HL-60 (cell line): ENCODE measurements around the gene LRMDA.

ENCODE experiments used
- DNase-seq, 2 experiments: peaks; one replicate each; pipeline ENCODE4 v3.0.0-alpha.2; 2010 to 2020; ENCODE audit warnings: low read depth in 1 of 2, low spot score in 1 of 2
- H3K27ac ChIP-seq: fragments of 250-450 bp; sonication (Bioruptor Pico); replicated peaks from 2 replicates; pipeline ENCODE4 v1.5.1; 2020; ENCODE audit warnings: mild to moderate bottlenecking, moderate library complexity
- H3K27me3 ChIP-seq: fragments of 250-450 bp; sonication (Bioruptor Pico); 2 replicates; pipeline ENCODE4 v1.5.1; 2021; ENCODE audit warnings: mild to moderate bottlenecking, moderate library complexity; ENCODE audit not compliant: insufficient read depth, poor library complexity, severe bottlenecking
- H3K4me3 ChIP-seq: replicated peaks from 2 replicates; pipeline ENCODE4 v1.5.1; 2011; ENCODE audit warnings: mild to moderate bottlenecking, control low read depth, low read length; ENCODE audit not compliant: insufficient read depth
- CTCF ChIP-seq: IDR thresholded peaks from one replicate; pipeline ENCODE4 v1.5.1; 2011; ENCODE audit warnings: low read length, control low read depth, inconsistent platforms; ENCODE audit not compliant: insufficient read depth
- GABPA ChIP-seq: IDR thresholded peaks from 2 replicates; pipeline ENCODE4 v1.6.1; 2012; ENCODE audit warnings: low read depth
- POLR2AphosphoS5 ChIP-seq: IDR thresholded peaks from 2 replicates; pipeline ENCODE4 v1.6.1; 2012; ENCODE audit warnings: low read depth
- SPI1 ChIP-seq: IDR thresholded peaks from 2 replicates; pipeline ENCODE4 v1.6.1; 2012; ENCODE audit warnings: low read depth, mild to moderate bottlenecking, borderline replicate concordance
- TF ChIP-seq, protein P1 (sequence below): IDR thresholded peaks from 2 replicates; pipeline ENCODE4 v1.6.1; 2012; ENCODE audit warnings: low read depth; ENCODE audit not compliant: insufficient replicate concordance

The LRMDA gene

GRCh38 chr10:76168437-76168836 is 737.0 kb downstream of the LRMDA start:
- TF ChIP-seq CTCF (no peak), SPI1 (no peak), POLR2AphosphoS5 (no peak), GABPA (no peak)
- TF ChIP-seq, protein P1, sequence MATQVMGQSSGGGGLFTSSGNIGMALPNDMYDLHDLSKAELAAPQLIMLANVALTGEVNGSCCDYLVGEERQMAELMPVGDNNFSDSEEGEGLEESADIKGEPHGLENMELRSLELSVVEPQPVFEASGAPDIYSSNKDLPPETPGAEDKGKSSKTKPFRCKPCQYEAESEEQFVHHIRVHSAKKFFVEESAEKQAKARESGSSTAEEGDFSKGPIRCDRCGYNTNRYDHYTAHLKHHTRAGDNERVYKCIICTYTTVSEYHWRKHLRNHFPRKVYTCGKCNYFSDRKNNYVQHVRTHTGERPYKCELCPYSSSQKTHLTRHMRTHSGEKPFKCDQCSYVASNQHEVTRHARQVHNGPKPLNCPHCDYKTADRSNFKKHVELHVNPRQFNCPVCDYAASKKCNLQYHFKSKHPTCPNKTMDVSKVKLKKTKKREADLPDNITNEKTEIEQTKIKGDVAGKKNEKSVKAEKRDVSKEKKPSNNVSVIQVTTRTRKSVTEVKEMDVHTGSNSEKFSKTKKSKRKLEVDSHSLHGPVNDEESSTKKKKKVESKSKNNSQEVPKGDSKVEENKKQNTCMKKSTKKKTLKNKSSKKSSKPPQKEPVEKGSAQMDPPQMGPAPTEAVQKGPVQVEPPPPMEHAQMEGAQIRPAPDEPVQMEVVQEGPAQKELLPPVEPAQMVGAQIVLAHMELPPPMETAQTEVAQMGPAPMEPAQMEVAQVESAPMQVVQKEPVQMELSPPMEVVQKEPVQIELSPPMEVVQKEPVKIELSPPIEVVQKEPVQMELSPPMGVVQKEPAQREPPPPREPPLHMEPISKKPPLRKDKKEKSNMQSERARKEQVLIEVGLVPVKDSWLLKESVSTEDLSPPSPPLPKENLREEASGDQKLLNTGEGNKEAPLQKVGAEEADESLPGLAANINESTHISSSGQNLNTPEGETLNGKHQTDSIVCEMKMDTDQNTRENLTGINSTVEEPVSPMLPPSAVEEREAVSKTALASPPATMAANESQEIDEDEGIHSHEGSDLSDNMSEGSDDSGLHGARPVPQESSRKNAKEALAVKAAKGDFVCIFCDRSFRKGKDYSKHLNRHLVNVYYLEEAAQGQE, result no peak
- H3K27me3 ChIP-seq, result no peaks in the 10 kb centered on the region
- H3K27ac ChIP-seq, result no peak overlapping the region
- H3K4me3 ChIP-seq, result no peak overlapping the region
- no peak for DNase-seq

DNA sequence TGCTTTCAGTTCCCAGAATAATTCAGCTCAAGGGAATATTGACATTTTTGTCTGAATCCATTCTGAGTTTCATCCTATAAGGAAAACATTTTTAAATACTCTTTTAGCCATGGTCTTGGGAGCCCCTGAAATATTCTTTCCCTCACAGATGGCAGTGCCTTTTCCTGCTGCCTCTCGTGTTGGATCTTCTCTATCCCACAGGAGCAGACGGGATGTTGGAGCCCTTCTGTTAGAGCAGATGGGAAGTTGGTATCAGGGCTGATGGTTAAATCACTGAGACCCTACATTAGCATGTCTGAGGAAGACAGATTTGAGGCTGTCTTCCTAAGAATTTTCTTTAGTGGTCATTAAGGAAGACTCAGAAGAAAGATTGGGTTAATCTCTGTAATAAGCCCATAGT is 737.8 kb downstream of the LRMDA start:
- H3K27me3 ChIP-seq, result no peaks in the 10 kb centered on the region
- no peak for DNase-seq
- no peak overlapping the region for H3K4me3 ChIP-seq
- TF ChIP-seq CTCF, result no peak
- TF ChIP-seq POLR2AphosphoS5, result no peak
- TF ChIP-seq, protein P1, result no peak
- no peak for TF ChIP-seq SPI1
- no peak overlapping the region for H3K27ac ChIP-seq

DNA sequence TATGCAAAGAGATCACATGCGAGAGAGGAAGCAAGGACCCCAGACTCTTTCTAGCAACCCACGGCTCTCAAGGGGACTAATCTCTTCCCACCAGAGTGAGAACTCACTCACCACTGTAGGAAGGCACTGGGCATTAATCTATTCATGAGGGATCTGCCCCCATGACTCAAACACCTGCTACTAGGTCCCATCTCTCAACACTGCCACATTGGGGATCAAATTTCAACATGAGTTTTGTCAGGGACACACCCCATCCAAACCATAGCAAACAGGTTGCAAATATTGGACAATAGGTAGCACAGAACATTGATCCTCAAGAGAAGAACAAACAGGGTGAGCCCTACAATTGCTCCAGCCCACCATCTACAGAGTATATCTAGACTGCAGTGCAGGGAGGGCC is 740.6 kb downstream of the LRMDA start:
- TF ChIP-seq SPI1 (no peak), GABPA (no peak), CTCF (no peak), POLR2AphosphoS5 (no peak)
- TF ChIP-seq, protein P1, result no peak
- H3K27ac ChIP-seq, result no peak overlapping the region
- no peak for DNase-seq
- H3K27me3 ChIP-seq, result no peaks in the 10 kb centered on the region
- H3K4me3 ChIP-seq, result no peak overlapping the region
